Measurements from ENCODE around the gene GPATCH8. TPM values are rescaled to one million over a fixed set of nuclear protein-coding genes. Genes with fewer than 3 reads are reported as not detected.
A peak's percentile ranks its signal among the peaks of the same experiment; 100 is the strongest.

GPATCH8 gene
- total RNA-seq, 4 donors from 2014 or later: 15.3 to 35.5 (median 24.9) TPM

- DNase-seq: no peak
- Histone ChIP-seq H3K4me3 (peak overlapping the region in 3 of 4 donors; percentile 30 to 60 (median 43)), H3K9me3 (no peaks in the 10 kb centered on the region), H3K27ac (peak overlapping the region in 3 of 4 donors; percentile 21 to 60 (median 58)), H3K4me1 (peaks cover 8 to 28% (median 10%) of the 10 kb centered on the region in 3 donors), H3K36me3 (peaks cover 32 to 48% (median 35%) of the 10 kb centered on the region in 3 donors), H3K27me3 (no peaks in the 10 kb centered on the region)
- WGBS, 2 donors: 67% methylated on average over 3 of the region's 98 CpGs; no CpG with 5 or more reads in 1 of the 2 donors
- TF ChIP-seq CTCF (IDR thresholded peaks at IDR 0.05) (no peak), POLR2A (IDR thresholded peaks at IDR 0.05) (no peak)
- intact Hi-C loops (cut with DNase I): no loop called here
Measured at GRCh38 chr17:44353672-44354331, 149.4 kb downstream of the GPATCH8 start.

DNA sequence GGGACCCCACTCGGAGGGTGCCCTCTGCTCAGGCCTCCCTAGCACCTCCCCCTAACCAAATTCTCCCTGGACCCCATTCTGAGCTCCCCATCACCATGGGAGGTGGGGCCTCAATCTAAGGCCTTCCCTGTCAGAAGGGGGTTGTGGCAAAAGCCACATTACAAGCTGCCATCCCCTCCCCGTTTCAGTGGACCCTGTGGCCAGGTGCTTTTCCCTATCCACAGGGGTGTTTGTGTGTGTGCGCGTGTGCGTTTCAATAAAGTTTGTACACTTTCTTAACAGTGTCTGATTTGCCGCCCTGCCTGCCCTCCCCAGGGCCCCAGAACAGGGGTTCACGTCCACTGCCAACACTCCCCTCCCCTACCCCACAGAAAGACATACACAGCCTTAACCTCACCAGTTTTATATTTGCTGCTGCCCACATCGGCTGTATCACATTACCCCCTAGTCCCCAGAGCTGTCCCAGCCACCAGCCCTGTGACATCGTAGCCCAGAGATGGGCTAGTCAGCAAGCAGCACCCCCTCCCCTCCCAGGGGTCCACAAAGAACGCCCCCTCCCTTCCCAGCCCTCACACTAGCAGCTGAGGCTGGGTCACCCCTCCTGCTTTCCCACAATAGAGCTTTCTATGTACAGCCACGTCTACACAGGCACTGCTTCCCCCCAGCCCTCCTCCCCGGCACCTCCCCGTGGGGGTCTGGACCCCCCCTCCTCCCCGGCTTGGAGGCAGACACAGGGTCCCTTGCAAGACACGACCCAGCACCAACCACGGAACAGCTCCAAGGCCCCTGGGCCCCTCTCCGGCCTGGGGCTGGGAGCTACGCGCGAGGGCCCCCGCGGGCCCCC lies 150.2 kb downstream of the GPATCH8 start:
- no peaks in the 10 kb centered on the region for H3K9me3 ChIP-seq
- intact Hi-C loops (cut with DNase I): no loop called here
- H3K27me3 ChIP-seq: no peaks in the 10 kb centered on the region
- H3K4me1 ChIP-seq: peaks cover 14 to 36% (median 16%) of the 10 kb centered on the region in 3 donors
- peak overlapping the region in 3 of 4 donors; percentile 30 to 60 (median 43) for H3K4me3 ChIP-seq
- DNase-seq: no peak
- 50 to 73% methylated on average over 8 to 10 of the region's 22 CpGs for WGBS, 2 donors
- no peak for TF ChIP-seq POLR2A (IDR thresholded peaks at IDR 0.05)
- TF ChIP-seq CTCF (IDR thresholded peaks at IDR 0.05): no peak
- peaks cover 32 to 53% (median 35%) of the 10 kb centered on the region in 3 donors for H3K36me3 ChIP-seq
- H3K27ac ChIP-seq: peak overlapping the region in 3 of 4 donors; percentile 10 to 60 (median 58)

DNA sequence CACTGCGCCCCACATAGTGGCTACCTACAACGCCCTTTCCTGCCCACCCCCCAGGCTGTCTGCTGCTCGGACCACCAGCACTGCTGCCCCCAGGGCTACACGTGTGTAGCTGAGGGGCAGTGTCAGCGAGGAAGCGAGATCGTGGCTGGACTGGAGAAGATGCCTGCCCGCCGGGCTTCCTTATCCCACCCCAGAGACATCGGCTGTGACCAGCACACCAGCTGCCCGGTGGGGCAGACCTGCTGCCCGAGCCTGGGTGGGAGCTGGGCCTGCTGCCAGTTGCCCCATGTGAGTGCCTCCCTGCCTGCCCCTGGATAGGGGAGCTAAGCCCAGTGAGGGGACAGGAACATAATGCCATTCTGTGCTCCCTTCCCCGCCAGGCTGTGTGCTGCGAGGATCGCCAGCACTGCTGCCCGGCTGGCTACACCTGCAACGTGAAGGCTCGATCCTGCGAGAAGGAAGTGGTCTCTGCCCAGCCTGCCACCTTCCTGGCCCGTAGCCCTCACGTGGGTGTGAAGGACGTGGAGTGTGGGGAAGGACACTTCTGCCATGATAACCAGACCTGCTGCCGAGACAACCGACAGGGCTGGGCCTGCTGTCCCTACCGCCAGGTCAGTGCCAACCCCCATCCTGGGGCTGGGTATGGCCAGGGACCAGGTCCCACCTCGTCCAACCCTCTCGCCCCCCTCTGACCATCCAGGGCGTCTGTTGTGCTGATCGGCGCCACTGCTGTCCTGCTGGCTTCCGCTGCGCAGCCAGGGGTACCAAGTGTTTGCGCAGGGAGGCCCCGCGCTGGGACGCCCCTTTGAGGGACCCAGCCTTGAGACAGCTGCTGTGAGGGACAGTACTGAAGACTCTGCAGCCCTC lies 151.0 kb downstream of the GPATCH8 start:
- Histone ChIP-seq H3K4me3 (no peak overlapping the region), H3K9me3 (no peaks in the 10 kb centered on the region), H3K27ac (no peak overlapping the region), H3K36me3 (peaks cover 32 to 53% (median 35%) of the 10 kb centered on the region in 3 donors), H3K27me3 (no peaks in the 10 kb centered on the region), H3K4me1 (peaks cover 16 to 44% (median 18%) of the 10 kb centered on the region in 3 donors)
- DNase-seq: no peak
- 73% methylated on average over 10 of the region's 36 CpGs; no CpG with 5 or more reads in 1 of the 2 donors for WGBS, 2 donors
- intact Hi-C loops (cut with DNase I): no loop called here
- no peak for TF ChIP-seq CTCF (IDR thresholded peaks at IDR 0.05)
- TF ChIP-seq POLR2A (IDR thresholded peaks at IDR 0.05): no peak

DNA sequence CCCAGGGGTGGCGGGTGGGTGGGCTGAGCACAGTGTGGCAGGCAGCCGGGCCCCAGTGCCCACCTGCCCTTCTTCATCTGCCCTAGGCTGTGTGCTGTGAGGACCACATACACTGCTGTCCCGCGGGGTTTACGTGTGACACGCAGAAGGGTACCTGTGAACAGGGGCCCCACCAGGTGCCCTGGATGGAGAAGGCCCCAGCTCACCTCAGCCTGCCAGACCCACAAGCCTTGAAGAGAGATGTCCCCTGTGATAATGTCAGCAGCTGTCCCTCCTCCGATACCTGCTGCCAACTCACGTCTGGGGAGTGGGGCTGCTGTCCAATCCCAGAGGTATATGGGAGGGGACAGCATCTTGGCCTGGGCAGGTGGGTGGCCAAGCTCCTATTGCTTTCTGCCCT lies 151.7 kb downstream of the GPATCH8 start:
- H3K4me3 ChIP-seq: no peak overlapping the region

More for the DNA sequence above, 151.7 kb downstream of the GPATCH8 start:
- no peak for DNase-seq
- Histone ChIP-seq H3K4me1 (peaks cover 17 to 52% (median 18%) of the 10 kb centered on the region in 3 donors), H3K27ac (no peak overlapping the region), H3K9me3 (no peaks in the 10 kb centered on the region), H3K36me3 (peaks cover 32 to 53% (median 35%) of the 10 kb centered on the region in 3 donors), H3K27me3 (no peaks in the 10 kb centered on the region)
- WGBS, 2 donors: 70% methylated on average over 3 of the region's 8 CpGs; no CpG with 5 or more reads in 1 of the 2 donors
- TF ChIP-seq CTCF (IDR thresholded peaks at IDR 0.05) (no peak), POLR2A (IDR thresholded peaks at IDR 0.05) (no peak)
- intact Hi-C loops (cut with DNase I): no loop called here

All from esophagus squamous epithelium (tissue), 5 donors.